Eye (tissue), 1 donor: Measurements from ENCODE around the gene SLC13A5.
"Not testable (repeated sequence)": the region's sequence is repeated elsewhere in the genome, so short reads cannot be mapped to it uniquely, and the experiment has no call there.

ENCODE experiments used
- DNase-seq: peaks from one replicate; pipeline ENCODE4 v3.0.0-alpha.2; 2015

SLC13A5 gene

DNA sequence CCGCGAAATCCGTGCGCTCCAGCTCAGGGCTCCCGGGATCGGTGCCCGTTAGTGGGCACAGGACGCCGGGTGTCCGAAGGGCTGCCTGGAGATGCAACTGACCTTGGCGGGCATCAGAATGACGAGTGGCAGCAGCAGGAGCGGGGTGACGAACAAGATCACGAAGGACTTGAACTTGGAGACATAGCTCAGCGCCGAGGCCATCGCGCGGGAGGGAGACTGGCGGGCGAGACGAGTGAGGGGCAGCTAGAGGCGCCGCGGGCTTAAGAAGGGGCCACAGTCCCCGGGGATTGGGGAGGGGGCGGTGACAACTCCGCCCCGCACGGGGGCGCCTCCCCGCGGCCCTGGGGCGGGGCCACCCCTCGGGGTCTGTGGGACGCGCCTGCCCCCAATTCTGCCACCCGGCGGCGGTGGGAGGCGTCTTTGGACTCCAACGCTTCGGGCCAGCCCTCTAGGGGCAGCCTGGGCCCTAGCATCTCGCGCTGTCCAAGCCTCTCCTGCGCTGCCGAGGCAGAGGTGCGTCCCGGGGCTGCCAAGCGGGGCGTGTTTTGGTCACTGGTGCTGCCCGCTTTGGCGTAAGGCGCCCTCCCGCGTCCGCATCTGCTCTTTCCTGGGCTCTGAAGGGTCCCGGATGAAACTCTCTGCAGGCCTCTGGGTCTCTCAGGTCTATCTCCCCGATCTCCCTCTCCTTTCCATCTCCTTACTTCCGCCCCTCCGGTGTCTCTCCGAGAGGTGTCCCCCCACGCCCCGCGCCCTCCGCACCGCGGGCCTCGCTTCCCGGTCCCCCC is at the start of gene SLC13A5:
TSS of gene SLC13A5 (minus strand) at position 240 of the 788 bp plus-strand sequence. CDS start at position 204, 36 bp downstream.
- DNase-seq: peak; percentile 83

DNA sequence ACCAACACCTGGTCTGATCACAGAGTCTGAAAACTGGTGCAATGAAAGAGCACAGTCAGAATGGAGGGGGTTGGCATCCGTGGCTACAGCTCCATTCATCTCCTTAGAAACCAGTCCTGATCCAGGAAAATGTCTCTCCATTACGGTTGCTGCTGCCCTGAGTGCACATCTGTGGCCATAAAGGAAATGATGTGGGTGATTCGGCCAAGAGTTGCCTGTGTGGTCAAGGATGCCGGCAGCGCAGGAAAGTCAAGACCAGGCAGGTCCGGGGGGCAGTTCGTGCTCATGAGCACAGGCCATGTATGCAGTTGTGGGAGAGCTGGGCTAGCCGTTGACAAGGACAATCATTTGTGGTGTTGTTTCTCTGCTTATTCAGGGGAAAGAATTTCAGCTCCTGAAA is 48.6 kb upstream of the SLC13A5 start:
- DNase-seq: no peak

DNA sequence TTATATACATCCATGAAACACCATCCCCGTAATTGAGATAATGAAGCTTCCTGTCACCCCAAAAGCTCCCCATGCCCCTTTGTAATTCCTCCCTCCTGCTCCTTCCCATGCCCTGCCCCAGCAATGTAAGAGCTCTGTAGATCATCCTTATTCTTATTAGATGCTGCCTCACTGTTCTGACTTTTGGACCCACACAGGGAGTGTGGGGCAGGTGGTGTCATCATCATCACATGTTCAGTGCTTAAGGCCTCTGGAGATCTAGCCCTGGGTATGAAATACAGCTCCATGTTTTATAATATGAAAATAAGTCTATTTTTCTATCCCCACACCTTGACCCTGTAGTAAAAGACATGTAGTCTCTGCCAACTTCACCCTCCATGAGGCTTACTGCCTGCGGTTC is 44.6 kb upstream of the SLC13A5 start:
- no peak for DNase-seq

- no peak for DNase-seq
Measured at GRCh38 chr17:6756425-6757031, 43.4 kb upstream of the SLC13A5 start.

GRCh38 chr17:6755731-6756184 is 42.6 kb upstream of the SLC13A5 start, which contains the start of gene XAF1:
XAF1 (plus strand) TSS chr17:6756046; CDS start chr17:6756079, 33 bp downstream.
- DNase-seq: no peak

- DNase-seq: peak; percentile 16
Measured at GRCh38 chr17:6755281-6755680, 42.1 kb upstream of the SLC13A5 start.

GRCh38 chr17:6753546-6753945 is 40.4 kb upstream of the SLC13A5 start:
- DNase-seq: peak; percentile 52

DNA sequence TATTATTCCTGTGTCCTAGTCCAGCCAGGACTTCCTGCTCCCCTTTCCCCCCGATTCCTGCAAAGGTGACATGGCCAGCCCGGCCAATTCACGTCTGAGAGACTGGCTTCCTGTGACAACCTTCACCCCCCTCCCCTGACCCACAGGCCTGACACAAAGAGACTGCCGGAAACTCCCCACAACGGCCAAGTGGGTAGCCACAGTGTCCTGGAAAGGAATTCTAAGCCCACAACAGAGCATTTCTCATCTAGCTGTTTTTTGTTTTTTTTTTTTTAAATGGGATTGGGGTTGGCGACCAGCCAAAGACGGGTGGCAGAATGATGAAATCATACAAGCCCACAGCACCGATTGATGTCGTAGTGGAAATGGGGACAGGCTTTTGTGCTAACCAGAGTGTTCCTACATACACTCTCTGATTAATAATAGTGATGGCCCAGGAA is 39.9 kb upstream of the SLC13A5 start:
- DNase-seq: peak; percentile 64

GRCh38 chr17:6752068-6752909 is 39.1 kb upstream of the SLC13A5 start:
- peak; percentile 47 for DNase-seq

DNA sequence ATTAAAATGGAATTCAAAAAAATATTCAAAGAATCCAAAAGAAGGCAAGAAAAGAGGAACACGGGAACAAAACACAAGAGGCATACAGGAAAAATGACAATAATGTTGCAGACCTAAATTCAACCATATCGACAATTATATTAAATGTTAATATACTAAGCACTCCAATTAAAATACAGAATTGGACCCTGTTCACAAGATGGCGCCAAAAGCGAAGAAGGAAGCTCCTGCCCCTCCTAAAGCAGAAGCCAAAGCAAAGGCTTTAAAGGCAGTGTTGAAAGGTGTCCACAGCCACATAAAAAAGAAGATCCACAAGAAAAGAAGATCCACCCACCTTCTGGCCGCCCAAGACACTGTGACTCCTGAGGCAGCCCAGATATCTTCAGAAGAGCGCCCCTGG is 36.4 kb upstream of the SLC13A5 start:
- no peak for DNase-seq

- no peak for DNase-seq
Measured at GRCh38 chr17:6748617-6749016, 35.4 kb upstream of the SLC13A5 start.

DNA sequence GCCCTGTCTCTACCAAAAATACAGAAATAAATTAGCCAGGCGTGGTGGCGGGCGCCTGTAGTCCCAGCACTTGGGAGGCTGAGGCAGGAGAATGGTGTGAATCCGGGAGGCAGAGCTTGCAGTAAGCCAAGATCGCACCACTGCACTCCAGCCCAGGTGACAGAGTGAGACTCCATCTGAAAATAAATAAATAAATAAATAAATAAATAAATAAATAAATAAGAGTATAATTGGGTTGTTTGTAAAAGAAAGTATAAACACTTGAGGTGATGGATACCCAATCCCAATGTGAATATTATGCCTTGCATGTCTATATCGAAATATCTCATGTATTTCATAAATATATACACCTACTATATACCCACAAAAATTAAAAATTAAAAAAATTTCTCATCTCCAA is 33.5 kb upstream of the SLC13A5 start:
- DNase-seq: not testable (repeated sequence)

GRCh38 chr17:6729531-6729930 is 16.4 kb upstream of the SLC13A5 start:
- DNase-seq: no peak

DNA sequence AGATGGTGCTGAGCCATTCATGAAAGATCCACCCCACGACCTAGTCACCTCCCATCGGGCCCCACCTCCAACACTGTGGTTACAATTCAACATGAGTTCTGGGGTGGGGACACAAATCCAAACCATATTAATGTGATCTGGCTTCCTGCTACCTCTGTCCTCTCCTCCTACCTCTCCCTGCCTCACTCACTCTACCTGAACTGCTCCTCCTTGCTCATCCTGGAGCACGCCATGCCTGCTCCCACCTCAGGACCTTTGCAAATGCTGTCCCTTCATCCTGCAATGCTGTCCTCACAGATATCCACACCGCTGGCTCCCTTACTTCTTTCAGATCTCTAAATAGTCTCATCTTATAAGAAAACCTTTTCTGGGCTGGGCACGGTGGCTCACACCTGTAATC is 10.8 kb upstream of the SLC13A5 start:
- no peak for DNase-seq

DNA sequence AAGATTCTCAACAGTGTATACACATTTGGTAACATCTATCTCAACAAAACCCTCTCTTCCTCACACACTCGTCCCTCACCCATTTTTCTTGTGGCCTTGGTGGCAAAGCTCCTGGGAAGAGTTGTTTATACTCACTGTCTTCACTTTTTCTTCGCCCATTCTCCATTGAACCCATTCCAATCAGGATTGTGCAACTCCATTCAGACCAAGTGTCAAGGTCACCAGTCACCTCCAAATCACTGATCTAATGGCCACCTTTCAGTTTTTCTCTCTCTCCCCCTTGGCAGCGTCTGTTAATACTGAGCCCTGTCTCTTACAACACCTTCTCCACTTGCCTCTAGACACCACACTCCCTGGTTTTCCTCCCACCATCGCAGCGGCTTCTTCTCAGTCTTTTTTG is 8.6 kb upstream of the SLC13A5 start:
- no peak for DNase-seq

- no peak for DNase-seq
Measured at GRCh38 chr17:6716736-6717135, 3.6 kb upstream of the SLC13A5 start.

GRCh38 chr17:6714315-6714874 is 1.2 kb upstream of the SLC13A5 start:
- peak; percentile 8 for DNase-seq

DNA sequence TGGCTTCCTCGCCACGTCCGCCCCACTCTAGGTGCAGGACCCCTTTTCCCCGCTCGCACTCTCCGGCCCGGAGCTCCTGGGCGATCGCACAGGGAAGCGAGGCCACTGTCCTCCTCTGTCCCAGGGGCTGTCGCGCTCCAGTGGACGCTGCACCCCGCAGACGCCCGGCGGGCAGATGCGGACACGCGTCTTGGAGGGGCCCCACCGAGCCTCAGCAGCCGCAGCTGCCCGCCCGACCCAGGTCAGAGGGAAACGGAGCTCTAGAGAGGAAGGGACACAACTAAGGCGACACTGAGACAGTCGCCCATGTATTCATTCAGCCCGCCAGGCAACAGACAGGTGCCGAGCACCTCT is 726 bp upstream of the SLC13A5 start:
- no peak for DNase-seq

- no peak for DNase-seq
Measured at GRCh38 chr17:6712854-6713129, 377 bp downstream of the SLC13A5 start.

DNA sequence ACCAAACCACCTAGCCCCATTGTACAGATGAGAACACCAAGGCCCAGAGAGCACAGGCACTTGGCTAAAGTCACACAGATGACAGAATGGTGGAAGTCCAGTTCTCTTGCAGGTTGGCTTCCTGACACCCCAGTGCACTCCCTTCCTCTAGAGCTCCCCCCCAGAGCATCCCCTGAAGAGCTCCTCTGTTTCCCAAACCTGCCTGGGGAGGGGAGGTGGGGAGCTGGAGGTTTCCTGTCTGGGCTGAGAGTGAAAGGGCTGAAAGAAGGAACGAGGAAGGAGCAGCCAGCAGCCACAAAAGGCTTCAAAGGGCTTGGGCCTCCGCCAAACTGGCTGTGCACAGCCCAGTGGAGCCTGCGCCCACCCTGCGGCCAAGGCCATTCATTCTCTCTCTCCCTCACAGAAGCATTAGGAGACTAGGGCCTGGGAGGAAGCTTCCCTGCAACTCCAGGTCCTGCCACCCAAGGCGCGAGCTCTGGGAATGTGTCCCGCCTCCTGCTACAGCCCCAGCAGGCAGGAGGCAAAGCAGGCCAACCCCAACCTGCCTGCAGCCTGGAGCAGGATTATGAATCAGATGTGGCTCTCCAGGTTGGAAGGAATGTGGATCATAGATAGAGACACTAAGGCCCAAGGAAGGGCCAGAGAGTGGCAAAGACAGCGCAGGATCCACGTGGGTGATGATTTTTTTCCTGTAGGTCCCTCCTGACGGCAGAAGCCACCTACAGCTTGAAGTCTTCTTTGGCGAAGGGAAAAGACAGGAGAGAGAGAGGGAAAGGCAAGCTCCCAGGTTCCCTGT is 913 bp downstream of the SLC13A5 start:
- DNase-seq: peak; percentile 51

- no peak for DNase-seq
Measured at GRCh38 chr17:6711681-6712057, 1.5 kb downstream of the SLC13A5 start.

DNA sequence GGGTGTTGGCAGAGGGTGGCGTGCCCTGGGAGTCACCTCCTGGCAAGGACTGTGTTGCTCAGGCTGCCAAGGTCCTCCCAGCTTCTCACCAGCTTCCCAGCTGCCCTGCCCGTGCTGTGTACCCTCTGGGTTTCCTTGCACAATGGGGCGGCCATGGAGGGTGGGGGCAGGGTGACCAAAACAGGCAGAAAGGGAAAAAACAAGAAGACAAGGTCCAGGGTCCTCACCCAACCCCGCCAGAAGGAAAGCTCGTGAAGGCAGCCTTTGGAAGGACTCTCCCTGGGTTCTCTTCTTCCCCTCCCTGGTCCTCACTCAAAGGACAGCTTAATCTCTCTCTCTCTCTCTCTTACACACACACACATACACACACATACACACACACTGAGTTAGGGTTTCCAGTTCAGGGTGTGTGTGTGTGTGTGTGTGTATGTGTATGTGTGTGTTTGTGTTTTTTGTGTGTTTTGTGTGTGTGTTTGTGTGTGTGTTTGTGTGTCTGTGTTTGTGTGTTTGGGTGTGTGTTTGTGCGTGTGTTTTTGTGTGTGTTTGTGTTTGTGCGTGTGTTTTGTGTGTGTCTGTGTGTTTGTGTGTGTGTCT is 2.0 kb downstream of the SLC13A5 start:
- peak; percentile 8 for DNase-seq
